Psoas muscle (tissue), 8 donors: ENCODE measurements around the gene TSPAN31. TPM values are rescaled to one million over a fixed set of nuclear protein-coding genes. Genes with fewer than 3 reads are reported as not detected.

Experiments used
- ATAC-seq, 4 donors: fragments of 200-7000 bp; cut with Tn5 transposase; one replicate each; pipeline ENCODE4 v1.9.1; 2020; ENCODE audit warnings: moderate library complexity in 3 of 4, mild to moderate bottlenecking in 2 of 4
- DNase-seq, 2 donors: peaks; one replicate each; pipeline ENCODE4 v3.0.0-alpha.2; 2020
- H3K27ac ChIP-seq: fragments of 200-600 bp; one replicate; pipeline ENCODE4 v1.8.0; 2022
- H3K27me3 ChIP-seq, 3 donors: fragments of 200-600 bp in 1 of 3; one replicate each; pipeline versions ENCODE4 v1.6.1 to v1.8.0; 2013 to 2022; ENCODE audit warnings: low read length in 2 of 3, mild to moderate bottlenecking in 2 of 3, moderate library complexity in 1 of 3; ENCODE audit not compliant: insufficient read depth in 3 of 3
- H3K36me3 ChIP-seq, 2 donors: fragments of 200-600 bp in 1 of 2; one replicate each; pipeline versions ENCODE4 v1.6.1 to v1.8.0; 2013 to 2022; ENCODE audit warnings: low read depth in 1 of 2, mild to moderate bottlenecking in 1 of 2, moderate library complexity in 1 of 2; ENCODE audit not compliant: insufficient read depth in 1 of 2
- H3K4me1 ChIP-seq: fragments of 200-600 bp; one replicate; pipeline ENCODE4 v1.8.0; 2022
- H3K4me3 ChIP-seq: fragments of 200-600 bp; one replicate; pipeline ENCODE4 v1.8.0; 2022; ENCODE audit warnings: mild to moderate bottlenecking
- H3K9me3 ChIP-seq: fragments of 200-600 bp; one replicate; pipeline ENCODE4 v1.8.0; 2022
- CTCF ChIP-seq: fragments of 200-600 bp; IDR thresholded peaks from one replicate; pipeline ENCODE4 v1.8.0; 2022; ENCODE audit warnings: antibody characterized with exemption
- WGBS, 3 donors: extraction: QIAGEN DNeasy Blood & Tissue Kit; methylation state at CpG; one replicate each; pipeline versions ENCODE4 v1.1.6 to v1.1.7; 2013; 5-methylcytosine and 5-hydroxymethylcytosine counted together
- intact Hi-C, 2 donors: fragments of 100-400 bp; cut with DNase I; formaldehyde crosslinking; loops; one replicate each; pipeline versions ENCODE4 v1.11.0 to v1.14.2; 2022
- polyA plus RNA-seq, 3 donors: library from polyadenylated mRNA; stranded (reverse); fragments of 200-250 nt; gene quantifications; one replicate each; pipeline ENCODE4 v1.2.3, GENCODE V29; 2013
- total RNA-seq, 4 donors: library from RNA; stranded (reverse); fragmentation: NEBNext Ultra II Directional in 2 of 4; extraction: Animal tissue kit (Norgen Biotek cat#: 25700) in 2 of 4; gene quantifications; one replicate each; pipeline versions ENCODE4 v1.2.1 to v1.2.4, GENCODE V29; 2021 to 2023
- donor health status: healthy with polysubstance abuse.
- donor health status: DM: no; HTN: no; CAD: no; lungs with moderate emphysema.
- donor health status: Bipolar disorder and iron deficiency.
- donor health status: healthy.
- donor health status: DM: yes; HTN: yes; CAD: no.
- donor health status: DM: no; HTN: no; CAD: no.
- donor health status: DM: no; HTN: no; CAD: no.
- donor health status: DM: yes; HTN: yes; CAD: no.

The TSPAN31 gene
- total and polyA plus RNA-seq, 7 donors, result 14.6 to 31.2 (median 20.6) TPM

- no peaks in the 10 kb centered on the region for H3K27me3 ChIP-seq
- H3K4me3 ChIP-seq, result no peak overlapping the region
- no peak overlapping the region for H3K27ac ChIP-seq
- H3K36me3 ChIP-seq, result peaks cover 3 to 81% of the 10 kb centered on the region in 2 donors
- intact Hi-C loops, result no loop called here
- H3K9me3 ChIP-seq, result no peaks in the 10 kb centered on the region
- no peak for TF ChIP-seq CTCF
- WGBS, 3 donors, result 92 to 95% (median 94%) methylated on average over 12 of the region's 12 CpGs
- ATAC-seq, result no peak
- no peaks in the 10 kb centered on the region for H3K4me1 ChIP-seq
- no peak for DNase-seq
These were observed 29.1 kb upstream of the TSPAN31 start for GRCh38 chr12:57715786-57716185.

- Histone ChIP-seq H3K9me3 (no peaks in the 10 kb centered on the region), H3K4me1 (no peaks in the 10 kb centered on the region), H3K36me3 (peaks cover 3 to 86% of the 10 kb centered on the region in 2 donors), H3K4me3 (no peak overlapping the region), H3K27ac (no peak overlapping the region), H3K27me3 (no peaks in the 10 kb centered on the region)
- TF ChIP-seq CTCF, result no peak
- DNase-seq (no peak), ATAC-seq (no peak)
- 87 to 98% (median 97%) methylated on average over 4 of the region's 4 CpGs for WGBS, 3 donors
- intact Hi-C loops, result no loop called here
These were observed 28.5 kb upstream of the TSPAN31 start for GRCh38 chr12:57716305-57716704.

GRCh38 chr12:57717131-57717530 is 27.7 kb upstream of the TSPAN31 start:
- Histone ChIP-seq H3K27me3 (no peaks in the 10 kb centered on the region), H3K36me3 (peaks cover 3 to 86% of the 10 kb centered on the region in 2 donors), H3K27ac (no peak overlapping the region), H3K4me1 (no peaks in the 10 kb centered on the region), H3K4me3 (no peak overlapping the region), H3K9me3 (no peaks in the 10 kb centered on the region)
- no peak for TF ChIP-seq CTCF
- DNase-seq (no peak), ATAC-seq (no peak)
- WGBS, 3 donors, result 95 to 98% (median 97%) methylated on average over 5 of the region's 5 CpGs
- intact Hi-C loops, result no loop called here

- DNase-seq (no peak), ATAC-seq (no peak)
- TF ChIP-seq CTCF, result no peak
- 93 to 94% (median 94%) methylated on average over 22 of the region's 22 CpGs for WGBS, 3 donors
- Histone ChIP-seq H3K36me3 (peaks cover 0 to 78% of the 10 kb centered on the region in 2 donors), H3K4me1 (no peaks in the 10 kb centered on the region), H3K4me3 (no peak overlapping the region), H3K27me3 (no peaks in the 10 kb centered on the region), H3K27ac (no peak overlapping the region), H3K9me3 (no peaks in the 10 kb centered on the region)
- intact Hi-C loops, result no loop called here
These were observed 26.8 kb upstream of the TSPAN31 start for GRCh38 chr12:57717846-57718640.
